G401 (cell line): ENCODE results near the gene ESR1. TPM values are rescaled to one million over a fixed set of nuclear protein-coding genes. Genes with fewer than 3 reads are reported as not detected.
"Not testable (repeated sequence)": the region's sequence is repeated elsewhere in the genome, so short reads cannot be mapped to it uniquely, and the experiment has no call there.

Experiments used
- DNase-seq: peaks from one replicate; pipeline ENCODE4 v3.0.0-alpha.2; 2015; ENCODE audit warnings: low spot score
- in situ Hi-C: cut with HindIII; loops from 2 replicates; pipeline ENCODE4 v1.10.0; 2016; ENCODE audit warnings: low sequenced_read_pairs, mixed read lengths
- total RNA-seq: library from RNA; depleted of rRNA; stranded (reverse); fragments of >200 nt; shearing (Covaris generic); gene quantifications from 2 replicates; pipeline ENCODE4 v1.2.3, GENCODE V29; 2014

Gene ESR1
- total RNA-seq, 1 experiment from 2014 or later, result not detected

DNA sequence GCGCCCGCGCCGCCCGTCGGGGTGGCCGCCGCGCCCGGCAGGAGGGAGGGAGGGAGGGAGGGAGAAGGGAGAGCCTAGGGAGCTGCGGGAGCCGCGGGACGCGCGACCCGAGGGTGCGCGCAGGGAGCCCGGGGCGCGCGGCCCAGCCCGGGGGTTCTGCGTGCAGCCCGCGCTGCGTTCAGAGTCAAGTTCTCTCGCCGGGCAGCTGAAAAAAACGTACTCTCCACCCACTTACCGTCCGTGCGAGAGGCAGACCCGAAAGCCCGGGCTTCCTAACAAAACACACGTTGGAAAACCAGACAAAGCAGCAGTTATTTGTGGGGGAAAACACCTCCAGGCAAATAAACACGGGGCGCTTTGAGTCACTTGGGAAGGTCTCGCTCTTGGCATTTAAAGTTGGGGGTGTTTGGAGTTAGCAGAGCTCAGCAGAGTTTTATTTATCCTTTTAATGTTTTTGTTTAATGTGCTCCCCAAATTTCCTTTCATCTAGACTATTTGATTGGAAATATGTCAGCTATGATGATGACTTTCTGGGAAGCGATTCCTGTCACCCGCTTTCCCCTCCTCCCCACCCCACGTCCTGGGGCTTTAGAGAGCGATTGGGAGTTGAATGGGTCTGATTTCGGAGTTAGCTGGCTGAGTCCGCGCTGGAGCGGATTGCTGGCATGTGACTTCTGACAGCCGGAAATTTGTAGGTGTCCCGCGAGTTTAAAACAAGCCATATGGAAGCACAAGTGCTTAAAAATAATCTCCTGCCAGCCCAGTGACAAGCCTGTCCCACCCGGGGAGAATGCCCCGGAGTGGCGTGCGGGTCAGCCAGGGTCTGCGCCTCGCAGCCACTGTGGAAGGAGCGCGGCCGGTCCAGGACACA, 1.1 kb downstream of the ESR1 start:
- in situ Hi-C loops, result no loop called here
- no peak for DNase-seq

DNA sequence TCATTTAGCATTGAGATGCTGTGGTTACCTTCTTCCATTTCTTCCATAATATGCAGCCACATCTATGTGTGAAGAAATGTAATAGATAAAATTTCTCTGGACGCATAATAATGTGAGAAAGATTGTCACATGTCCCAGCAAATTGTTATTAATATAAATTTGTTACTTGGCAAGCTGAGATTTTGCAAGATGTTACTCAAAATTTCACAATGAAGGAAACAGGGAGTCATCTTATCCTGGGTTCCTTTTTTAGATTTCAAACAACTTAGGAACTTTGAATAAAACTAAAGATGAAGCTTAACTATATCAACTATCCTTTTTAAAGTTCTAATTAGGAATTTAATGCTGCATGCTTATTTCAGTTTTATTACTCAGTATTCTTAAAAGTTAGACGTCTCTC, 3.6 kb downstream of the ESR1 start:
- in situ Hi-C loops, result no loop called here
- DNase-seq, result no peak

DNA sequence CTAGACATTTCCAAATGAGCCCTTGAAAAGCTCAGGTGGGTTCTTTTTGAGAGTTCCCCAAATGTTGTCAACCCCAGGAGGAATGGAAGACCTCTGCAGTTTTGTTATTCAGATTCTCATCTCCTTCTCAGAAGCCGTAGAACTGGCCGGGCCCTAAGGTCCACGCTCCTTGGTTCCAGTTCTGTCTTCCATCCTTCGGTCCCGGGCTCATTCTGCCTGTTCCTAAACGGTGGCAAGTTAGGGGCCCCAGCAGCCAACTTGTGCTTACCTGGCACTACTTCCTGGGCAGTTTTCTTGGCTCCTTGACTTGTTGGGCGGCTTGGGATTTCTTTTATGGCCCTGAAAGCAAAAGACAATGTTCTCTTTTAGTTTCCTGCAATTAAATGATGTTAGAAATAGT, 6.4 kb downstream of the ESR1 start:
- in situ Hi-C loops, result no loop called here

DNA sequence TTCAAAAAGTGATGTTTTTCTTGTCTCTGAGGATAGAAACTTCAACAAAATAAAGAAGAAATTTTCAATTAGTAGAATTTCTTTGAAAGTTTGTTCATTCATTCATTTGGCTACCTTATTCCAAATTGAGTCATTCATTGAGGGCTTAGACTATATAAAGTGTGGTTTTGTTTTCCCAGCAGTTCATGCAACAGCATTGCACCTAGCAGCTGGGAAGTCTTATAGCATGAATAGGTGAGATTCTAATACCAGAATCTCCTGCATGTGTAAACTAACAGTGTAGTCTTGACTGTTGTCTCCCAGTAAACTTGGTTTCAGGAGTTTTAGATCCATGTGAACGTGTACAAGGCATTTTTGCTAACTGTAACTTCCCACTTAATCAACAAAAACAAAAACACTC, 7.1 kb downstream of the ESR1 start:
- no peak for DNase-seq
- in situ Hi-C loops, result no loop called here

More for the DNA sequence above, 6.4 kb downstream of the ESR1 start:
- DNase-seq, result no peak

DNA sequence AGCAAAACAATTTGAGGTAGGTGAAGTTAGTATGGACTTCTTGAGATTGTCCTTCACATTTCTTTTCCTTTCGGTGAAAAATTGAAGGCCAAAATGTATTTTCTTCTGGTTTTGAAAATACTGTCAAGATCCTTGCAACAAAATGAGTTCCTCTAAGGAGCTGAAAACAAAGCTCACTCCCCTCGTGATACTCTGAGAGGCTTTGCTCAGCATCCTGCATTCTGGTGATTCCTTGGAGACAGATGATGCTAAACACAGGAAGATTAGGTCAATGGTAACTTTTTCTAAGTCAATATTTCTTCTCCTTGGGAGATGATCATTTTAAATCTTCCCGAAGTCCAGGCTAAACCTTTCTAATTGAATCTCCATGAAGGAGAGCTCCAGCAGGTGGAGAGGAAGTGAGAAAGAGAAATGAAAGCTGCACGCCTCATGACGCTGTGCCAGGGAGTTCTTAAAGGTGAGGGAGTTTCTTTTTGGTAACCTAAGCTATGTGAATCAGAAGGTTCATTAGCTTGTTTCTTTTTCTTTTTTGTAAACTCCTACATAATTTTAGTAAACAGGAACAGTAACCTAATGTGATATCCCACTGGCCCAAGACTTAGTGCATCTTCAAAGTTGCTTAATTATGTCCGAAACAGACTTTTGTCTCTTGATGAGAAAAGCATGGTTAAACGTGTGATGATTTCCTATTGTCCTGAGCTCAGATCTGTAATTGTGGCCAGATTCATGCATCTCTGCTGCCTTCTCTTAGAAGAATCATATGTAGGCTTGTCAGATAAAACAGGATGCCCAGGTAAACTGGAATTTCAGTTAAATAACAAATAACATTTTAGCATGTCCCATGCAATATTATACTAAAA, 15.0 kb downstream of the ESR1 start:
- no peak for DNase-seq
- in situ Hi-C loops, result no loop called here

GRCh38 chr6:151826517-151827142, 19.1 kb downstream of the ESR1 start:
- in situ Hi-C loops, result no loop called here
- DNase-seq, result no peak

GRCh38 chr6:151832710-151833109, 25.2 kb downstream of the ESR1 start:
- in situ Hi-C loops, result no loop called here
- DNase-seq, result no peak

- in situ Hi-C loops, result no loop called here
- no peak for DNase-seq
Observed at GRCh38 chr6:151835396-151835795, 27.9 kb downstream of the ESR1 start.

- DNase-seq, result no peak
- in situ Hi-C loops, result no loop called here
Observed at GRCh38 chr6:151837223-151837622, 29.7 kb downstream of the ESR1 start.

GRCh38 chr6:151842816-151843215, 35.3 kb downstream of the ESR1 start:
- DNase-seq, result no peak
- in situ Hi-C loops, result no loop called here

DNA sequence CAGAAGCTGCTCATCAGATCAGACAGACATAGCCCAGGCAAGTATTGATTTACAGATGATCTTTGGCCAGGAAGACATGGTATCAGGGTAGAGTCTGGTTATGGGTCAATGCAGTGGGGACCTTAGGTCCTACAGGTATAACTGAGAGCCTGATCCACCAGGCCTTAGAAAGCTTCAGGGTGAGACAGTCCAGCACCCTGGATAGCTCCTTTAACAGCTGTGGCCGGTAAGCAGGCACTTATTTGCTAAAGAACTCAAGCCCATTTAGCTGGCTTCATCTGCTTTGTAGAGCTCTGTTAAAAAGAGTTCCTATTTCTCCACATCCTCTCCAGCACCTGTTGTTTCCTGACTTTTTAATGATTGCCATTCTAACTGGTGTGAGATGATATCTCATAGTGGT, 39.6 kb downstream of the ESR1 start:
- in situ Hi-C loops, result no loop called here
- DNase-seq, result no peak

DNA sequence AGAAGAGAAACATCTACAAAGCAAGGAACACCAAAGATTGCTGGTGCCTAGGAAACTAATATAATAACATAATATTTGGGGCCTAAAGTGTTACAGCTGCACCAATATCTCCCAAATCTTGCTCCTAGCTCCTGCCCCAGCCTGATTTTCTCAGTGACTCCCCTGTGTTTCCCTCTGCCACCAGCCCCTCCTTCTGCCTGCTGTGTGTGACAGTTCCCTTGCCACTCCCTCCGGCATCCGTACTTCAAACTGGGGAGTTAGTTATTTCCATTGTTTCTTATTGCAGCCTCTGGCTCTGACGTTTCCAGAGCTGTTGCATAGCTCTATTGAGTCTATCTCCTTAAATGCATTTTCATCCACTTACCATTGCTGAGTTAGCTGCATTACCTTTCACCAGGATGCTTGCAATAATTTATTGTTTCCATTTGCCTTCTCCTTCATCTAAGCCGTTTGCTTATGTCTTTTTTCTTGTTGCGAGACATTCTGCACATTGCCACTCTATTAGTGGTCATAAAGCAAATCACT, 43.1 kb downstream of the ESR1 start:
- in situ Hi-C loops, result no loop called here
- no peak for DNase-seq

DNA sequence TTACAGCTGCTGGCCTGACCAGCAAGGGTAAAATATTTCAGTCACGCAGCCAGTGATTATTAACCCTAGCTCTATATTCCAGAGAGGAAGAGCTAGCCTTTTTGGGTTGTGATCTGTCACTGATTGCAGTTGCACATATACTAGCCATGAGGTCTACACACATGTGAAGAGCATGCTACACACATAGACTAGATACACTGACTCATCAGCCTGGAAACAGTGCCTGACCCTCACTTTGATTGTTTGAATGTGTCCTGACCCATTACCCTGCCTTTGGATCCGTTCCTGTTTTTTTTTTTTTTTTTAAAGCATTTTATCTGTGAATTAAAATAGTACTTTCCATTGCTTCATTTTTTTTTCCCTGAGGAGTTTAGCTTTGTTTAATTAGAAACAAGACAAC, 50.8 kb downstream of the ESR1 start:
- DNase-seq, result no peak
- in situ Hi-C loops, result no loop called here

DNA sequence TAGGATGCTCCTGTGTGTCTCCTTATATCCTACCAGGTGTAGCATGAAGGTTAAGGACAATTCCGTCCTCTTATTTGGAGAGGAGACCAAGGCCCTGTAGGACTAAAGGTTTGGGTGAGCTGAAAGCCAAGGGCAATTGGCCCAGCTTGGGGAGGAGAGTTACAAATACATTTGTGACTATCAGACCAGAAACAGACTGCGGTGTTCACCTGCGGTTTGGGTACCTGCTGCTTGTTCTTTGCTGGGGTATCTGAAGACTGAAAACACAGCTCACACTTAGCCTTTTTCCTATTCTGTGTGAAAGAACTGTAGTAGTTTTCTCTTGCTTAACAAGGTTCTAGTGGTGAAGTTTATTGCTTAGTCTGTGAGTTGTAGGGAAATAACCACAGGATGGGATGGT, 55.0 kb downstream of the ESR1 start:
- in situ Hi-C loops, result no loop called here
- no peak for DNase-seq

DNA sequence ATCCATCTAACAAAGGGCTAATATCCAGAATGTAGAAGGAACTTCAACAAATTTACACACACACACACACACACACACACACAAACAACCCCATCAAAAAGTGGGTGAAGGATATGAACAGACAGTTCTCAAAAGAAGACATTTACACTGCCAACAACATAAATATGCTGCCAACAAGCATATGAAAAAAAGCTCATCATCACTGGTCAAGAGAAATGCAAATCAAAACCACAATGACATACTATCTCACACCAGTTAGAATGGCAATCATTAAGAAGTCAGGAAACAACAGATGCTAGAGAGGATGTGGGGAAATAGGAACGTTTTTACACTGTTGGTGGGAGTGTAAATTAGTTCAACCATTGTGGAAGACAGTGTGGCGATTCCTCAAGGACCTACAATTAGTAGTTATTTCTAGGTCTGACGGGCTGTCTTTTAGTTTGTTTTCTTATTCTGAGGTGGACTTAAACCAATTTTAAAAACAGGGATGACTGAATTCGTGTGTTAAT, 59.9 kb downstream of the ESR1 start:
- in situ Hi-C loops, DNase-seq: not testable (repeated sequence)

DNA sequence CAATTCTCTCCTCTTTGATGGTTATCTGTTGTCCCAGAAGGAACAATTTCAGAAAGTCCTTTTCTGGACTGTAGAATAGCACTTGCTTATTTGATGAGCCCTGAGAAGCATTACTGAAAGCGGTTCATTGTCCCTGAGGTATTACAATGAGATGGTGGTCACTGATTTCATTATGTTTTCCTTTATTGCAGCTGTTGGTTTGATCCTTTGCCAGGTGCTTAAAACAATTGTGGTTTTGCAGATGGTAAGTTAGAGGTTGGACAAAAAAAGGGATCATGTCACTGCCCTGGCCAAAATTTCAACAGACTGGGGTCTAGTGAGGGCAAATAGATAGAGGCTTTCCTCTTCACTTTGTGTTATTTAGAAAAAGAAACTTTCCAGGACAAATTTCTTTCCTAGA, 61.9 kb downstream of the ESR1 start:
- in situ Hi-C loops, result no loop called here
- DNase-seq, result no peak

- in situ Hi-C loops, result no loop called here
- no peak for DNase-seq
Observed at GRCh38 chr6:151869787-151870186, 62.3 kb downstream of the ESR1 start.

DNA sequence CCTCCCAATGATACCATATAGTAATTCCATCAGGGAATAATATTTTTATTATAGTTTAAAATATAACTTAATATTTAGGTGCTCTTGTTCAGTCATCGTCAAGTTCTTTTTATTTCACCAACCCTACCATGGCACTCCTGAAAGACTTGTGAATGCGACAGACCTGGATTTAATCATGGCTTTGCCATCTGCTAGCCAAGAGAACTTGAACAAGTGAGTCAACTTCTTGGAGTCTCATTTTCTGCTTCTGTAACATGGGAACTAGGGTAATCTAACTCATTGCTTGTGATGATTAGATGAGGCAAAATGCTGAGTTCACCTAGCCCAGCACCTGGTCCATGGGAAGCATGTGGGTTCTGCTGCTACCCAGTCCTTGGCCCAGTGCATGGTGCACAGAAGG, 62.9 kb downstream of the ESR1 start:
- in situ Hi-C loops, result no loop called here
- DNase-seq, result no peak

GRCh38 chr6:151875524-151875923, 68.0 kb downstream of the ESR1 start:
- in situ Hi-C loops, result no loop called here
- DNase-seq, result no peak

DNA sequence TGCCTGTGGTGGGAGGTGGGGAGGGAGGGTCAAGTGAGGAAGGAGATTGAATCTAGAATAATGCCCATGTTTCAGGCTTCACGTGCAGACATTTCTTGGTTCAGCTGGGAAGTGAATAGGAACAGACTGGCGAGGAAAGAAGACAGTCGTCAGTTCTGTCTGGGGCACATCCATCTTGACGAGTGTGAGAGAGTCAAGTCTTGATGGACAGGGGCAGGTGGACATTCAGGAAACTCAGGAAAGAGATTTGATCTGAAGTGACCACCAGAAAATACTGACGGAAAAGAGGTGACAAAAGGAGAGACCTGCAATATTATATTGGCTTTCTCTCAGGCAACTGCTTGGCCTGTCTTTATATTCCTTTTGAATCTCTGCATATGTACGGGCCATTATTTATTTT, 68.6 kb downstream of the ESR1 start:
- DNase-seq, result no peak
- in situ Hi-C loops, result no loop called here
